ENCODE measurements around the gene SPAG6.

- TF ChIP-seq EZH2phosphoT487 (conservative IDR thresholded peaks at IDR 0.05; ENCODE audit: low read length): no peak
- TF ChIP-seq CTCF (IDR thresholded peaks at IDR 0.05; ENCODE audit: insufficient read depth, low read length, poor library complexity, severe bottlenecking): no peak
Measured at GRCh38 chr10:22320591-22321155, 24.6 kb upstream of the SPAG6 start, which contains the start of gene BMI1.

All from SU-DHL-6 (cell line).